ENCODE measurements around the gene IRF2. TPM values are rescaled to one million over a fixed set of nuclear protein-coding genes. Genes with fewer than 3 reads are reported as not detected.

IRF2 gene
- total and polyA plus RNA-seq, 2 of the 8 experiments (the other 6 are each of a cell fraction or from before 2014, with no cell fraction given) = 13.8 to 17.0 TPM

DNA sequence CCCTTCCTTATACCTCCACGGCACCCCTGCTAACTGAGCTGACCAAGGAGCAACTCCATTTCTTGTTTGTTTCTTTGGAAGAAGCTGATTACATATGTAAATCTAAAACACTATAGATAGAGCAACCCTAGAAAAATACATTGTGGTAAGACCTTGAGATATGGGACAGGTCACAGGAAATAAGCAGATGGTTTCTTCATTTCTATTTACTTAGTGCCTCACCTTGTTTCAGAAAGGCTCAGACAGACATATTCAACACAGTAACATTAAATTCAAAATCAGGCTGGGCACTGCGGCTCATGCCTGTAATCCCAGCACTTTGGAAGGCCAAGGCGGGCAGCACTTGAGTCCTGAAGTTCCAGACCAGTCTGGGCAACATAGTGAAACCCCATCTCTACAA lies 47.3 kb downstream of the IRF2 start (continued):
- no peak for TF ChIP-seq CHD1 (IDR thresholded peaks at IDR 0.05; ENCODE audit: low read depth, low read length)
- TF ChIP-seq CBX5 (IDR thresholded peaks at IDR 0.05; ENCODE audit: low read depth, low read length) = no peak
- TF ChIP-seq RBBP5 (IDR thresholded peaks at IDR 0.05; ENCODE audit: borderline replicate concordance, low read depth, low read length) = no peak
- TF ChIP-seq, protein P1, sequence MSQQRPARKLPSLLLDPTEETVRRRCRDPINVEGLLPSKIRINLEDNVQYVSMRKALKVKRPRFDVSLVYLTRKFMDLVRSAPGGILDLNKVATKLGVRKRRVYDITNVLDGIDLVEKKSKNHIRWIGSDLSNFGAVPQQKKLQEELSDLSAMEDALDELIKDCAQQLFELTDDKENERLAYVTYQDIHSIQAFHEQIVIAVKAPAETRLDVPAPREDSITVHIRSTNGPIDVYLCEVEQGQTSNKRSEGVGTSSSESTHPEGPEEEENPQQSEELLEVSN (IDR thresholded peaks at IDR 0.05) = no peak
- TF ChIP-seq FOSL1 (IDR thresholded peaks at IDR 0.05; ENCODE audit: insufficient read depth, low read depth, low read length) = no peak
- TF ChIP-seq SP2 (IDR thresholded peaks at IDR 0.05; ENCODE audit: low read length) = no peak
